BLaER1 (cell line): Measurements from ENCODE around the gene OR8I2.
"Not testable (repeated sequence)": the region's sequence is repeated elsewhere in the genome, so short reads cannot be mapped to it uniquely, and the experiment has no call there.

Source experiments
- H3K27ac ChIP-seq: shearing (Covaris generic); formaldehyde crosslinking; 2 replicates; pipeline ENCODE4 v1.8.1; 2022
- H3K27me3 ChIP-seq: shearing (Covaris generic); formaldehyde crosslinking; 2 replicates; pipeline ENCODE4 v1.8.1; 2022
- H3K36me3 ChIP-seq: shearing (Covaris generic); formaldehyde crosslinking; 2 replicates; pipeline ENCODE4 v1.8.1; 2022
- H3K4me1 ChIP-seq: shearing (Covaris generic); formaldehyde crosslinking; 2 replicates; pipeline ENCODE4 v1.8.1; 2022
- H3K4me2 ChIP-seq: shearing (Covaris generic); formaldehyde crosslinking; 2 replicates; pipeline ENCODE4 v1.8.1; 2022
- H3K4me3 ChIP-seq: shearing (Covaris generic); formaldehyde crosslinking; 2 replicates; pipeline ENCODE4 v1.8.1; 2022
- H3K9ac ChIP-seq: shearing (Covaris generic); formaldehyde crosslinking; 2 replicates; pipeline ENCODE4 v1.8.1; 2022
- H3K9me3 ChIP-seq: shearing (Covaris generic); formaldehyde crosslinking; 2 replicates; pipeline ENCODE4 v1.8.1; 2022
- H4K20me1 ChIP-seq: shearing (Covaris generic); formaldehyde crosslinking; 2 replicates; pipeline ENCODE4 v1.8.1; 2022
- Cebpa-rat ChIP-seq: shearing (Covaris generic); IDR thresholded peaks from 2 replicates; pipeline ENCODE4 v1.8.1; 2022

The OR8I2 gene

GRCh38 chr11:56093008-56093407 lies at the start of gene OR8I2:
Gene OR8I2 (plus strand): TSS chr11:56093308. CDS start chr11:56093308, 0 bp downstream.
- Histone ChIP-seq H3K4me1 (no peaks in the 10 kb centered on the region), H3K4me3 (no peak within 1 kb of the TSS), H3K9ac (no peak within 1 kb of the TSS), H3K27ac (no peak within 1 kb of the TSS), H4K20me1 (no peaks in the 10 kb centered on the region), H3K9me3 (no peaks in the 10 kb centered on the region), H3K36me3 (no peaks in the 10 kb centered on the region), H3K4me2 (no peak within 1 kb of the TSS), H3K27me3 (no peaks in the 10 kb centered on the region)
- no peak for TF ChIP-seq Cebpa-rat

DNA sequence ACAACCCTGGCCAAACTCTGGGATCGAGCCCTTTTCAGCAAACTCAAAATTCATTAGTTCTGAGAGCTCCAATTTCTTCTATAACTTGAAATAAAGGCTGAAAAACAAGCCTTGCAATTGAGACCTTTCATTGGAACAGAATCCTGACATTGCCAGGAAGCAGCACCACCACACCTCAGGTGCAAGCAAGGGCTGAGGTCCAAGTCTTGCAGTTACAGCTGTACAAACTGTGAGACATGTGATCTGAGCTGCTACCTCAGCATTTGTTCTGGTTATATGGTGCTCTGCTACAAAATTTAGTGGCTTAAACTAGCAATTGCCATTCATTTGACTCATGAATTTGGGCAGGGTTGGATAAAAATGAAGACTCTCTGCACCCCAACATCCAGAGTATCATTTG lies 47.6 kb upstream of the OR8I2 start:
- H3K4me3 ChIP-seq, result no peak overlapping the region
- H3K27me3 ChIP-seq, result no peaks in the 10 kb centered on the region
- no peaks in the 10 kb centered on the region for H4K20me1 ChIP-seq
- no peaks in the 10 kb centered on the region for H3K4me1 ChIP-seq
- no peak overlapping the region for H3K9ac ChIP-seq
- H3K36me3 ChIP-seq, result no peaks in the 10 kb centered on the region
- no peaks in the 10 kb centered on the region for H3K9me3 ChIP-seq
- no peak overlapping the region for H3K4me2 ChIP-seq
- no peak for TF ChIP-seq Cebpa-rat
- H3K27ac ChIP-seq, result no peak overlapping the region

DNA sequence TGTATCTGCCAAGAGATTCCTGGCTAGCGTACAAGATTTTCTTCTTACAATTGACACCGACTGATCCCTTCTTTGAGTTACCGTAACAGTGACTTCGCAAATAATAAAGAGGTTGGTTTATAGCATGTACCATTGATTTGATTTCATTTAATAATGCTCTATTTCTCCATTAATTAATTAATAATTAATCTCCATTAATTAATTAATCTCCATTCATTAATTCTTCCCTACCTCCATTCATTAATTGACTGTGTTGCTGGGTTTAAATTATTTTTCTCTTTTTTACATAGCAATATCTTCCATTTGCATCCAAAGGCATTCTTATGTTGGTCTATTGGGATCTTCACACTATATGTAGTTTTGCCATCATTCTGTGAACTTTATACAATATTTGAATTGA lies 44.6 kb upstream of the OR8I2 start:
- no peaks in the 10 kb centered on the region for H3K36me3 ChIP-seq
- no peaks in the 10 kb centered on the region for H4K20me1 ChIP-seq
- H3K4me3 ChIP-seq, result no peak overlapping the region
- H3K9me3 ChIP-seq, result no peaks in the 10 kb centered on the region
- no peak overlapping the region for H3K9ac ChIP-seq
- H3K27me3 ChIP-seq, result no peaks in the 10 kb centered on the region
- TF ChIP-seq Cebpa-rat, result no peak
- no peak overlapping the region for H3K27ac ChIP-seq
- H3K4me2 ChIP-seq, result no peak overlapping the region
- no peaks in the 10 kb centered on the region for H3K4me1 ChIP-seq

DNA sequence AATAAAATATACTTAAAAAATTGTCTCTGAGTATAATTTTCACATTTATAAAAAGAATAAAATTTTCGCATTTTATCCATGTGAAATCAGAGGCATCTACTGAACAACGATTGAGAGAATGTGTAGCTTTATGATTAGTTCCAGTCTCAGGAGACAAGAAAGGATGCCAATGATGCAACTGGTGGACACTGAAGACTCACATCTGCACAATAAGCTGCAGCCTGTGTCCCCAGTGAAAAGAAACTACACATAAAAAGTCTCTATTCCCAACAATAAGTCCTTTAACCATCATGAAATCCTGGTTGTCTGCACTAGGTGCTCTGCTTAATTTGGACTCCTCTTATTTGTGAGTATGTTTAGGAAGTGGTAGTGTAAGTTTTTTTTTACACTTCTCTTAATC lies 43.6 kb upstream of the OR8I2 start:
- Histone ChIP-seq H3K9ac (no peak overlapping the region), H3K4me3 (no peak overlapping the region), H3K4me2 (no peak overlapping the region), H3K4me1 (no peaks in the 10 kb centered on the region), H3K27ac (no peak overlapping the region), H3K36me3 (no peaks in the 10 kb centered on the region), H3K27me3 (no peaks in the 10 kb centered on the region), H4K20me1 (no peaks in the 10 kb centered on the region), H3K9me3 (no peaks in the 10 kb centered on the region)
- TF ChIP-seq Cebpa-rat, result no peak

DNA sequence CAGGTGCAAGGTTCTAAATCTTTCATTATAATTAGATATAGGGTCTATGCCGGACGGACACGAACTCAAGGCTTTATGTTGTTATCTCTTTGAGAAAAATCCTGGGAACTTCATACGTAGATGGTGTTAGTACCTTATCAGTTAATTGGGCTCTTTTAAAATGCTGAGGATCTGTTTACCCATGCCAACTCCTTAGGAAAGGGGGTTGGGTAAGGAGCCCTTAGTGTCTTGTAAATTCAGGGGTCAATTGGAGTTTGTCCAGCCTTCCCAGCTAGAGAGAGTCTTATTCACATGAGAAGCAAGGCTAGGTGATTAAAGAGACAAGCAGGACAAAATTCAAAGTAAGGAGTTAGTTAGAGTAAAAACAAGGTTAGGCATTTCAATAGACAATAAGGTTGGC lies 36.7 kb upstream of the OR8I2 start:
- H3K27ac ChIP-seq, H3K36me3 ChIP-seq, H3K27me3 ChIP-seq, H3K4me1 ChIP-seq, H3K9me3 ChIP-seq, H4K20me1 ChIP-seq, H3K4me2 ChIP-seq, H3K9ac ChIP-seq, H3K4me3 ChIP-seq: not testable (repeated sequence)

GRCh38 chr11:56057661-56058237 lies 35.4 kb upstream of the OR8I2 start:
- H3K9me3 ChIP-seq, H3K4me2 ChIP-seq, H3K4me1 ChIP-seq, H3K36me3 ChIP-seq, H3K27me3 ChIP-seq, H4K20me1 ChIP-seq, H3K27ac ChIP-seq, H3K9ac ChIP-seq, H3K4me3 ChIP-seq: not testable (repeated sequence)

- not testable (repeated sequence) for H3K4me2 ChIP-seq, H3K27ac ChIP-seq, H4K20me1 ChIP-seq, H3K9me3 ChIP-seq, H3K27me3 ChIP-seq, H3K4me1 ChIP-seq, H3K9ac ChIP-seq, H3K4me3 ChIP-seq, H3K36me3 ChIP-seq
Observed at GRCh38 chr11:56058260-56058780, 34.8 kb upstream of the OR8I2 start.

DNA sequence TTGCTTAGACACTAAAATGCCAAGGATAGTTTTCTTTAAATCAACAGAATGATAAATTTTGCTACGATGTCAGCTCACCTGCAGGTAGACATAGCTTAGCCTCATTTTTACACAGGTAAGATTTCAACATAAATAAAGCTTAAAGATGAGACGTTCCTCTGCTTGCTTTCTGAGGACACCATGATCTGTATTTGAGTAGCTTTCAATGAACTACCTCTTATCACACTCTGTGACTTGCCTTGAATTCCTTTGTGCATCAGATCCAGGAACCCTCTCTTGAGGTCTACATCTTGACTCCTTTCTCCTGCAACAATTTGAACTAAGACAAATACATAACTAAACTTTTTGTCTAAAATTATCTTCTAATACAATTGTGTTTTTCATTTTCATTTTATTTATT lies 26.1 kb upstream of the OR8I2 start:
- TF ChIP-seq Cebpa-rat, result no peak
- Histone ChIP-seq H3K36me3 (no peaks in the 10 kb centered on the region), H3K9ac (no peak overlapping the region), H3K27me3 (no peaks in the 10 kb centered on the region), H3K9me3 (no peaks in the 10 kb centered on the region), H3K4me1 (no peaks in the 10 kb centered on the region), H3K4me2 (no peak overlapping the region), H3K27ac (no peak overlapping the region), H3K4me3 (no peak overlapping the region), H4K20me1 (no peaks in the 10 kb centered on the region)

DNA sequence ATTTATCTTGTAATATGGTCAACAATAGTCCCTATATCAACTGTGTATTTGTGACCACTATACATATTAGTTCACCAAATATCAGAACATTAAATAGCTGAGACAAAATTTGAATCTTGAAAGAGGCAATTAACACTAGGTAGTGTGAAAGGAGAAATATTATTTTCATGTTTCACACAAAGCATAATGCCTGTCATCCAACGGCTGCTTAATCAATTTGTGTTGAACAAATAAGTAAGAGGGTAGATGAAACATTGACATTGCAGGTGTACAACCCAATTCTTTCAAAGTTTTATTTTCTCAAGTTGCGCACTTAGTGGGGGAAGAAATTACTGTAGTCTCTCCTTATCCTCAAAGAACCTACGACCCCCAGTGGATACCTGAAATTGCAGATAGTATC lies 3.4 kb upstream of the OR8I2 start:
- no peaks in the 10 kb centered on the region for H3K36me3 ChIP-seq
- H3K9ac ChIP-seq, result no peak overlapping the region
- no peak overlapping the region for H3K4me2 ChIP-seq
- no peaks in the 10 kb centered on the region for H3K4me1 ChIP-seq
- H3K27ac ChIP-seq, result no peak overlapping the region
- no peak overlapping the region for H3K4me3 ChIP-seq
- H3K9me3 ChIP-seq, result no peaks in the 10 kb centered on the region
- no peaks in the 10 kb centered on the region for H4K20me1 ChIP-seq
- TF ChIP-seq Cebpa-rat, result no peak
- H3K27me3 ChIP-seq, result no peaks in the 10 kb centered on the region

GRCh38 chr11:56103210-56103737 lies 10.2 kb downstream of the OR8I2 start, which contains the start of gene OR8H2:
Gene OR8H2 (plus strand): TSS chr11:56103687. CDS start chr11:56105043, 1,356 bp downstream.
- Histone ChIP-seq H3K27ac (no peak within 1 kb of the TSS), H3K36me3 (no peaks in the 10 kb centered on the region), H3K27me3 (no peaks in the 10 kb centered on the region), H3K4me2 (no peak within 1 kb of the TSS), H3K4me3 (no peak within 1 kb of the TSS), H4K20me1 (no peaks in the 10 kb centered on the region), H3K9me3 (no peaks in the 10 kb centered on the region), H3K4me1 (no peaks in the 10 kb centered on the region), H3K9ac (no peak within 1 kb of the TSS)
- TF ChIP-seq Cebpa-rat, result no peak

GRCh38 chr11:56122073-56122472 lies 29.0 kb downstream of the OR8I2 start, which contains the start of gene OR8H3:
Gene OR8H3 (plus strand): TSS chr11:56122373. CDS start chr11:56122373, 0 bp downstream.
- no peak for TF ChIP-seq Cebpa-rat
- Histone ChIP-seq H3K27me3 (no peaks in the 10 kb centered on the region), H3K4me1 (no peaks in the 10 kb centered on the region), H4K20me1 (no peaks in the 10 kb centered on the region), H3K4me3 (no peak within 1 kb of the TSS), H3K27ac (no peak within 1 kb of the TSS), H3K9ac (no peak within 1 kb of the TSS), H3K9me3 (no peaks in the 10 kb centered on the region), H3K4me2 (no peak within 1 kb of the TSS), H3K36me3 (no peaks in the 10 kb centered on the region)
